Activated CD4-positive, alpha-beta T cell treated with anti-CD3 and anti-CD28 coated beads, Interleukin-2, amount 50 U/mL, for 24 hours (primary cell): ENCODE measurements around the gene NDUFB2.
A peak's percentile ranks its signal among the peaks of the same experiment; 100 is the strongest.
"Not testable (repeated sequence)": the region's sequence is repeated elsewhere in the genome, so short reads cannot be mapped to it uniquely, and the experiment has no call there.

Experiments used
- DNase-seq, 2 donors: peaks; one replicate each; pipeline ENCODE4 v3.0.0-alpha.2; 2020; ENCODE audit warnings: low read depth in 1 of 2, low spot score in 1 of 2

The NDUFB2 gene

GRCh38 chr7:140672382-140673062, 24.0 kb upstream of the NDUFB2 start, which contains the start of gene ADCK2:
TSS of gene ADCK2 (plus strand) at chr7:140672945. CDS start at chr7:140673331, 386 bp downstream.
- DNase-seq: peak; percentile 33 to 37

DNA sequence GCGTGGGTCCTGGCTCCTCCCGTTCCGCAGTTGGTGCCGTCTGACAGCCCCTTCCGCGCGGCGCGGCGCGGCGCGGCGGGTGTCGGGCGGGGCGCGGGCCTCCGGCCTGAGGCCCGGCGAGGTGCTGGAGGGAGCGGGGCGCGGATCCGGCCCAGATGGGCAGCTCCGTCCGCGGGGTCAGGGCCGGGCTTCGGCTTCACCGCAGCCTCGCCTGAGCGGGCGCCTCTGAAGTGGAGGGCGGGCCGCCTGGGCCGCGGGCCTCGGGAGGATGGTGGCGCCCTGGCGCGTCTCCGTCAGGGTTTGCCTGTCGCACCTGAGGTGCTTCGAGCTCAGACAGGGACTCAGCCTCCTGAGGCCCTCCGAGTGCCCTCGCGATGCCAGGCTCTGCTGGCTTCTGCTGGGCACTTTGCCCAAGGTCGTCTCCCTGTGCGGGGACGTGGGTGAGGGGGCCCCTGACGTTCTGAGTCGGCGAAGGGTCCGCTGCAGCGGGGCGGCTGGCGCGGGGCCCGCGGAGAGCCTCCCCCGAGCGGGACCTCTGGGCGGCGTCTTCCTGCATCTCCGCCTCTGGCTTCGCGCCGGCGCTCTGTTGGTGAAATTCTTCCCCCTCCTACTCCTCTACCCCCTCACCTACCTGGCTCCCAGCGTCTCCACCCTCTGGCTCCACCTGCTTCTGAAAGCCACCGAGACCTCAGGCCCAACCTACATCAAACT, 23.3 kb upstream of the NDUFB2 start:
- peak; percentile 30 to 49 for DNase-seq

GRCh38 chr7:140673774-140674155, 22.7 kb upstream of the NDUFB2 start:
- no peak for DNase-seq

DNA sequence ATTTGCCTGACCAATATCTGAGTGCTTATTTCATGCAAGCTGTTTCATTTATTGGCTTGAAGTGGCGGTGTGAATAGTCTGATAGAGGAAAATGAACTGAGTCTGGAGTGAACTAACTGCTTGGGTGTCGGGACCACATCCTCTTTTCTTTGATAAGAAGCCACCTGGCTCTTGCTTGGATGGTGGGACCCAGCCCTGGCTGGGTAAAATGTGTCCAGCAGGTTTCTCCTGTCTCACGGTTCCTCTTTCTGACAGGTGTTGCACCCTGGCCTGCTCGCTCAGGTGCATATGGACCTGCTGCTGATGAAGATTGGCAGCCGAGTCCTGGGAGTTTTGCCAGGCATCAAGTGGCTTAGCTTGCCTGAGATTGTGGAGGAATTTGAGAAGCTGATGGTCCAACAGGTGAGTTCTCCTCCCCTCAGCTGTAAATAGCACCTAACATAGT, 22.1 kb upstream of the NDUFB2 start:
- DNase-seq: no peak

DNA sequence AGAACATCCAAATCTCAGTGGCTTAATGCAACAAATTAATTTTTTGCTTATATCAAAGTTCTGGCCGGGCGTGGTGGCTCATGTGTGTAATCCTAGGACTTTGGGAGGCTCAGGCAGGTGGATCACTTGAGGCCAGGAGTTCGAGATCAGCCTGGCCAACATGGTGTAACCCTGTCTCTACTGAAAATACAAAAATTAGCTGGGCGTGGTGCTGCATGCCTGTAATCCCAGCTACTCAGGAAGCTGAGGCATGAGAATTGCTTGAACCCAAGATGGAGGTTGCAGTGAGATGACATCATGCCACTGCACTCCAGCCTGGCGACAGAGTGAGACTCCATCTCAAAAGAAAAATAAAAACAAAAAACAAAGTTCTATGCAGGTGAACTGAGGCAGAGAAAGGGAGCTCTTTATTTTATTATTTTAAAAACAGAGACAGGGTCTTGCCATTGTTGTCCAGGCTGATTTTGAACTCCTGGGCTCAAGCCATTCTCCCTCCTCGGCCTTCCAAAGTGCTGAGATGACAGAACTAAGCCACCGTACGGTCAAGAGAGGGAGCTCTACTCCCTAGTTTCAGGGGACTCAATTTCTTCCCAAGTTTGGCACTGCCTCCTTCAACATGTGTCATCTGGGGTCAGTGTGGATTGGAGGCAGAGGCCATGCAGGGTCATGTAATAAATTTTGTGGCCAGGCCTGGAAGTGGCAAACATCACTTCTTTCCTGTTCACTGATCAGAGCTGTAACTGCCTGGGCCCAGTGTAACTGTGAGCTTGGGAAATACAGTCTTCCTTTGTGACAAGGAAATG, 21.4 kb upstream of the NDUFB2 start:
- no peak for DNase-seq

DNA sequence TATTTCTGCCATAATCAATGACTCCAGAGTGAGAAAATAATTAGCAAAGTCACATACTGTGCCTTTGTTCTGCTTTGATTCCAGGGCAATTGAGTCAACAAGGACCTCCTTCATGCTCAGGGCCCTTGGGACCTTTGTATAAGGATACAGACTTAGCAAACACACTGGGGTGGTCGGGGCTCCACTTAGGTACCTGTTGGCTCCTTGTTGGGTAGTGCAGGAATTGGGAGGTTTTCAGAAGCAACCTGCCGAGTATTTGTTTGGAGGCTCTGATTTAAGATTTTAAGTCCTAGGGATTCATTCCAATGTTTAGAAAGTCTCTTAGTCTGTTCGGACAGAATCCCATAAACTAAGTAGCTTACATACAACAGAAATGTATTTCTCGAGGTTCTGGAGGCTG, 20.8 kb upstream of the NDUFB2 start:
- DNase-seq: no peak

DNA sequence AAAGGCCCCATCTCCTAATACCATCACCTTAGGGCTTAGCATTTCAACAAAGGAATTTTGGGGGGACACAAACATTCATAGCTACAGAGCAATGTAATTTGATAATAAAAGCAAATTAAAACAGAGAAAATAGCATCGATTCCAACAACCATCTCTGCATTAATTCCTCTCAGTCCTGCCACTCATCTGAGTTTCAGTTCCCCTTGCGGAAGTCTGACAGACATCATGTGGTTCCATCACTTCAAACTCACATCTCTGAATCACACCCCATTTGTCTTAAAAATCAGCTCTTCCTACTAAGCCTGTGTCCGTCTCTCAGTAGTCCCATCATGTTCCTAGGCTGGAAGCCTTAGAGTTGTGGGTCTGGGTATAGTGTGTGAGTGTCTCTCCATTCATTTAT, 20.2 kb upstream of the NDUFB2 start:
- DNase-seq: no peak

GRCh38 chr7:140676956-140677355, 19.6 kb upstream of the NDUFB2 start:
- not testable (repeated sequence) for DNase-seq

GRCh38 chr7:140677496-140677895, 19.0 kb upstream of the NDUFB2 start:
- no peak for DNase-seq

DNA sequence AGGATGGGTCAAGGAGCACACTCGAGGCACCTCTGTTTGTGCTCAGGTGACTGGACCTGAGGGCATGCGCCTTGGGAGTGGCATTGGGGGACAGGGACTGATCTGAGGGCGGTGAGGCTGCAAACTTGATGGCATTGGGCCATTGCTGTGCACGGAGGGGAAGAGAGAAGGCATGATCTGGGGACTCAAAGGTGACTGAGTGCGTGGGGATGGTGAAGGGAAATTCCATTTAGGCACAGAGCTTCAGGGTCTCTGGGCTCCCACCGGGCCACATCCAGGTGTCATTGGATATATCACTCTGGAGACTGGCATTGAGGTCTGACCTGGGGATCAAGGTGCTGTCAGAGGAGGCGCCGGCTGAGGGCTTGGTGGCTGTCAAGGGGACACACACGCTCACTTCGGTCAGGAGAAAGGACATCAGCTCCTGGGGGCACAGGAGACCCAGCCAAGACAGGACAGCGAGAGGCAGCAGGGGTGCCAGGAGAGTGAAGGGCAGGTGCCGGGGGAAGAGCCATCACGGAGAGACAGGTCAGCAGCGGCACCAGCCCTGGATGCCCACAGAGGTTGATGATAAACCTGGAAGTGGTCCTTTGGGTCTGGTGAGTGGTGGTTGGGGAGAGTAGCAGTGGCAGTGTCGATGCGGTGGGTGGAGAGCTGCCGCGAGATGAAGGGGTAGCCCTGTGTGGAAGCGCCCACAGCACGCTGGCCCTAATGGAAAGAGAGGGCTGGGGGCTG, 18.3 kb upstream of the NDUFB2 start:
- no peak for DNase-seq

DNA sequence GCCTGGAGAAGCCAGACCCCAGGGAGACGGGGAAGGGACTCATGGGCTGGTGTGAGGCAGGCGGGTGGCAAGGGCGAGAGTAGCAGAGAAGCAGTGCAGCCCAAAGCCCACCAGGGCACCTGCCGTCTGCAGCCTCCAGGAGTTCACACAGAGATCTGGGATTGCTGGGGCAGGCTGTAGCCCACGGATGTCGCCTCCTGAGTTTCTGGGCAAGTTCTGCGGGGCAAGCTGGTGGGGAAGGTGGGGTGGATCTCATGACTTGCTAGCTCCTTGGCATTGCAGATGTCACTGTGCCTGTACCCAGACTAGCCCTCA, 17.7 kb upstream of the NDUFB2 start:
- DNase-seq: no peak

DNA sequence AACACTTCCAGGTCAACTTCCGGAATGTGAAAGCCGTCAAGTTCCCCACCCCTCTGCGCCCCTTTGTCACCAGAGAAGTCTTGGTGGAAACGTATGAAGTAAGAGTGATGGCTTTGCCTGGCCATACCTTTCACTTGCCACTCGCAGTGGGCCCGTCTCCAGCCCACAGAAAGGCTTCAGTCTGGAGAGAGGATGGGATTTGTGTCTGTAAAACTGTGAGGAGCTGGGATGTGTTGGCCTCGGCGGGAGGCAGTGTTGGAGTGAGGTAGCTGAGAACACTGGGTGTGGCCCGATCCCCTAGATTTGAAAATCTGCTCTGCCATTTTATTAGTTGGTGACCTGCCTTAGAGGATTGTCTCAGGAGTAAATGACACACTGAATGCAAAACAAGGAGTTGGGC, 17.3 kb upstream of the NDUFB2 start:
- no peak for DNase-seq

DNA sequence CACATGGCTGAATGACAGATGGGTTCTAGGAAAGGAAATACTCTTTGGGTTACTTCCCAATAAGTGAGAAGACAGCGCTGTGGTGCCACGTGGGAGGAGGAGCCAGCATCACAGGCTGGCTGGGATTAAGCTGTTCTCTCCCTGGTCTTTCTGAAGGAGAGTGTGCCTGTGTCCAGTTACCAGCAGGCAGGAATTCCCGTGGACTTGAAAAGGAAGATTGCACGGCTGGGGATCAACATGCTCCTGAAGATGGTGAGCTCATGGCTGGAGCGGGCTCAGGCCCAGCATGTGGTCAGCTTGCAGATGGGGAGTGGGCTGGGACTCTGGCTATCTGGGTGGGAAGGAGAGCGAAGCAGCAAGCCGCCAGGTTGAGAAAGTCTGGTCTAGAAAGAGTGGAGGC, 15.6 kb upstream of the NDUFB2 start:
- DNase-seq: no peak

GRCh38 chr7:140681766-140682165, 14.7 kb upstream of the NDUFB2 start:
- DNase-seq: no peak

- DNase-seq: no peak
Observed at GRCh38 chr7:140683657-140684056, 12.9 kb upstream of the NDUFB2 start.

- no peak for DNase-seq
Observed at GRCh38 chr7:140684066-140684950, 12.2 kb upstream of the NDUFB2 start.

DNA sequence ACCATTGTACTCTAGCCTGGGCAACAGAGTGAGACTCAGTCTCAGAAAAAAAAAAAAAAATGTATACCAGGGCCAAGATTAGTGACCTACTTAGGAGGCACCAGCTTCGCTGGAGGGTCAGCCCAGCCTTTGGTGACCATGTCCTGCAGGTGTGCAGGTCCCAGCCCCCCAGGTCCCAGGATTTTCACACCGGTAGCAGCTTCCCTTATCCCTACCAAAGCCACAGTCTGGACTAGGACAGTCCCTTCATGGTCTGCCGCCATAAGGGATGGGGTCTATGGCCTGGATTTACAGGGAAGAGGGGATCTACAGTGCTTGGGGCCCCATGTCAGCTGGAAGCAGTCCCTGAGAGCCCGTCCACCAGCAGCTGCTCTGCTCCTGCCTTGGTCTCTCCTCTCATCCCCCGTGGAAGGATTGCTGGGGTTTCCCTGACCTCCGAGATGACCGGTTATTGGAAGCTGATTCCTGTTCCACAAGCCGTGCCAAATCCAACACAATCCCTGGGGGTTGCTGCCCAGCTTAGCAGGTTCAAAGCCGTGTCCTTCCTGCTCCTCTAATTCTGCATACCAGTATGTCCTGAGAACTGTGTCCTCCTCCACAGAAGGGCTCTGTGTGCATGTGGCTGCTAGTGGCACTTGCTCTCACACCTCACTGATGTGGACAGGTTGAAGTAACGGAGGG, 11.0 kb upstream of the NDUFB2 start:
- DNase-seq: no peak

- no peak for DNase-seq
Observed at GRCh38 chr7:140686921-140687320, 9.6 kb upstream of the NDUFB2 start.

DNA sequence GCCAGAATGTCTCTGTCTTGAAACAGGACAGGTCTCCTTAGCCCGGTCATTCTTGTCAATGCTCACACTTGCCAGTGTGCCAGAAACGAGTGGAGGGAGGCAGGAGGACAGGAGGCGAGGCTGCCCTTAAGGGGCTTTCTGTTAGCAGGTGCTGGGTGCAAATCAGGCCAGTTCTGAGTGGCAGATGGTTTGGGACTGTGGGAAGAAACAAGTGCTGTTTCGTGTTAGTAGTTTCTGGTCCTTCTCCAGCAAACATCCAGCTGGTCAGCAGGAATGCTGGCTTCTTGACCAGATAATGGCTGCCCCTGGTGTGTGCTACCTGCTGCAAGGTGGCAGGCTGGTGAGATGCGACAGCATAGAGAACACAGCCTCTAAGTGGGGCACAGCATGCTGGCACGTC, 8.2 kb upstream of the NDUFB2 start:
- no peak for DNase-seq
